Muscle of arm (tissue), 12 donors: ENCODE measurements around the gene RABGEF1. TPM values are rescaled to one million over a fixed set of nuclear protein-coding genes. Genes with fewer than 3 reads are reported as not detected.
"Not testable (repeated sequence)": the region's sequence is repeated elsewhere in the genome, so short reads cannot be mapped to it uniquely, and the experiment has no call there.

Source experiments
- DNase-seq: peaks from one replicate; pipeline ENCODE4 v3.0.0-alpha.2; 2013
- polyA plus RNA-seq, 12 donors: library from polyadenylated mRNA; unstranded; fragments of 120-200 nt; gene quantifications; one replicate each; pipeline ENCODE4 v1.2.1, GENCODE V29; 2013; ENCODE audit not compliant: insufficient read length in 12 of 12

RABGEF1 gene
- polyA plus RNA-seq, 12 donors: 15.0 to 31.4 (median 21.1) TPM; not detected in 1

- no peak for DNase-seq
Measured at GRCh38 chr7:66804001-66804400, 63.5 kb downstream of the RABGEF1 start.

GRCh38 chr7:66807736-66808135 is 67.2 kb downstream of the RABGEF1 start:
- DNase-seq: no peak

- no peak for DNase-seq
Measured at GRCh38 chr7:66810716-66811115, 70.2 kb downstream of the RABGEF1 start.

- not testable (repeated sequence) for DNase-seq
Measured at GRCh38 chr7:66815186-66815875, 74.8 kb downstream of the RABGEF1 start.

GRCh38 chr7:66815951-66816350 is 75.4 kb downstream of the RABGEF1 start:
- DNase-seq: no peak

GRCh38 chr7:66816658-66817057 is 76.1 kb downstream of the RABGEF1 start:
- DNase-seq: not testable (repeated sequence)

- DNase-seq: not testable (repeated sequence)
Measured at GRCh38 chr7:66817208-66817795, 76.8 kb downstream of the RABGEF1 start.

- DNase-seq: not testable (repeated sequence)
Measured at GRCh38 chr7:66817956-66818355, 77.4 kb downstream of the RABGEF1 start.

- DNase-seq: no peak
Measured at GRCh38 chr7:66824041-66824440, 83.5 kb downstream of the RABGEF1 start.

GRCh38 chr7:66825538-66825937 is 85.0 kb downstream of the RABGEF1 start:
- DNase-seq: not testable (repeated sequence)

- DNase-seq: no peak
Measured at GRCh38 chr7:66826649-66827048, 86.1 kb downstream of the RABGEF1 start.

- DNase-seq: not testable (repeated sequence)
Measured at GRCh38 chr7:66830976-66831375, 90.4 kb downstream of the RABGEF1 start.

- no peak for DNase-seq
Measured at GRCh38 chr7:66832531-66833351, 92.2 kb downstream of the RABGEF1 start.

GRCh38 chr7:66837007-66837406 is 96.5 kb downstream of the RABGEF1 start:
- no peak for DNase-seq

- no peak for DNase-seq
Measured at GRCh38 chr7:66837661-66838060, 97.1 kb downstream of the RABGEF1 start.

- no peak for DNase-seq
Measured at GRCh38 chr7:66839814-66840213, 99.3 kb downstream of the RABGEF1 start.

GRCh38 chr7:66840316-66840715 is 99.8 kb downstream of the RABGEF1 start:
- DNase-seq: no peak

- DNase-seq: no peak
Measured at GRCh38 chr7:66841898-66842297, 101.4 kb downstream of the RABGEF1 start.

- DNase-seq: not testable (repeated sequence)
Measured at GRCh38 chr7:66843492-66843891, 103.0 kb downstream of the RABGEF1 start.

GRCh38 chr7:66844552-66845378 is 104.2 kb downstream of the RABGEF1 start:
- peak; percentile 100 for DNase-seq

- DNase-seq: no peak
Measured at GRCh38 chr7:66845379-66846095, 105.0 kb downstream of the RABGEF1 start.
